ENCODE measurements around the gene GYPE.
"Not testable (repeated sequence)": the region's sequence is repeated elsewhere in the genome, so short reads cannot be mapped to it uniquely, and the experiment has no call there.

Gene GYPE

GRCh38 chr4:143905440-143905839 is at the start of gene GYPE:
Gene GYPE (minus strand): TSS chr4:143905559. CDS start chr4:143905507, 52 bp downstream.
- not testable (repeated sequence) for DNase-seq (ENCODE audit: low read depth)

GRCh38 chr4:143951458-143951972 is 46.2 kb upstream of the GYPE start:
- DNase-seq (ENCODE audit: low read depth) = not testable (repeated sequence)

- DNase-seq (ENCODE audit: low read depth) = not testable (repeated sequence)
Measured at GRCh38 chr4:143950967-143951366, 45.6 kb upstream of the GYPE start.

GRCh38 chr4:143950185-143950584 is 44.8 kb upstream of the GYPE start:
- not testable (repeated sequence) for DNase-seq (ENCODE audit: low read depth)

GRCh38 chr4:143947493-143947892 is 42.1 kb upstream of the GYPE start:
- not testable (repeated sequence) for DNase-seq (ENCODE audit: low read depth)

- not testable (repeated sequence) for DNase-seq (ENCODE audit: low read depth)
Measured at GRCh38 chr4:143940708-143941107, 35.3 kb upstream of the GYPE start.

- DNase-seq (ENCODE audit: low read depth) = no peak
Measured at GRCh38 chr4:143939528-143939927, 34.2 kb upstream of the GYPE start.

- not testable (repeated sequence) for DNase-seq (ENCODE audit: low read depth)
Measured at GRCh38 chr4:143938890-143939289, 33.5 kb upstream of the GYPE start.

- no peak for DNase-seq (ENCODE audit: low read depth)
Measured at GRCh38 chr4:143921181-143921580, 15.8 kb upstream of the GYPE start.

GRCh38 chr4:143916485-143916884 is 11.1 kb upstream of the GYPE start:
- not testable (repeated sequence) for DNase-seq (ENCODE audit: low read depth)

GRCh38 chr4:143912478-143912877 is 7.1 kb upstream of the GYPE start:
- DNase-seq (ENCODE audit: low read depth) = not testable (repeated sequence)

GRCh38 chr4:143911528-143912417 is 6.4 kb upstream of the GYPE start:
- not testable (repeated sequence) for DNase-seq (ENCODE audit: low read depth)

- DNase-seq (ENCODE audit: low read depth) = not testable (repeated sequence)
Measured at GRCh38 chr4:143910906-143911305, 5.5 kb upstream of the GYPE start.

- not testable (repeated sequence) for DNase-seq (ENCODE audit: low read depth)
Measured at GRCh38 chr4:143907811-143908210, 2.5 kb upstream of the GYPE start.

- DNase-seq (ENCODE audit: low read depth) = not testable (repeated sequence)
Measured at GRCh38 chr4:143904431-143904830, 928 bp downstream of the GYPE start.

- DNase-seq (ENCODE audit: low read depth) = not testable (repeated sequence)
Measured at GRCh38 chr4:143890323-143890722, 15.0 kb downstream of the GYPE start.

- DNase-seq (ENCODE audit: low read depth) = not testable (repeated sequence)
Measured at GRCh38 chr4:143888189-143888588, 17.2 kb downstream of the GYPE start.

GRCh38 chr4:143884965-143885364 is 20.4 kb downstream of the GYPE start:
- not testable (repeated sequence) for DNase-seq (ENCODE audit: low read depth)

GRCh38 chr4:143883529-143883928 is 21.8 kb downstream of the GYPE start:
- DNase-seq (ENCODE audit: low read depth) = no peak

- no peak for DNase-seq (ENCODE audit: low read depth)
Measured at GRCh38 chr4:143882892-143883291, 22.5 kb downstream of the GYPE start.

GRCh38 chr4:143879561-143879960 is 25.8 kb downstream of the GYPE start:
- DNase-seq (ENCODE audit: low read depth) = not testable (repeated sequence)

GRCh38 chr4:143875357-143875756 is 30.0 kb downstream of the GYPE start:
- DNase-seq (ENCODE audit: low read depth) = not testable (repeated sequence)
